HG02623 (cell line): ENCODE data around the gene PLEKHO2.

ENCODE experiments used
- ATAC-seq: cut with Tn5 transposase; IDR thresholded peaks from one replicate; pipeline ENCODE4 v1.9.1; 2021; ENCODE audit warnings: moderate library complexity; ENCODE audit not compliant: unreplicated experiment

Gene PLEKHO2

GRCh38 chr15:64855205-64855975 is 13.7 kb downstream of the PLEKHO2 start:
- ATAC-seq = no peak

DNA sequence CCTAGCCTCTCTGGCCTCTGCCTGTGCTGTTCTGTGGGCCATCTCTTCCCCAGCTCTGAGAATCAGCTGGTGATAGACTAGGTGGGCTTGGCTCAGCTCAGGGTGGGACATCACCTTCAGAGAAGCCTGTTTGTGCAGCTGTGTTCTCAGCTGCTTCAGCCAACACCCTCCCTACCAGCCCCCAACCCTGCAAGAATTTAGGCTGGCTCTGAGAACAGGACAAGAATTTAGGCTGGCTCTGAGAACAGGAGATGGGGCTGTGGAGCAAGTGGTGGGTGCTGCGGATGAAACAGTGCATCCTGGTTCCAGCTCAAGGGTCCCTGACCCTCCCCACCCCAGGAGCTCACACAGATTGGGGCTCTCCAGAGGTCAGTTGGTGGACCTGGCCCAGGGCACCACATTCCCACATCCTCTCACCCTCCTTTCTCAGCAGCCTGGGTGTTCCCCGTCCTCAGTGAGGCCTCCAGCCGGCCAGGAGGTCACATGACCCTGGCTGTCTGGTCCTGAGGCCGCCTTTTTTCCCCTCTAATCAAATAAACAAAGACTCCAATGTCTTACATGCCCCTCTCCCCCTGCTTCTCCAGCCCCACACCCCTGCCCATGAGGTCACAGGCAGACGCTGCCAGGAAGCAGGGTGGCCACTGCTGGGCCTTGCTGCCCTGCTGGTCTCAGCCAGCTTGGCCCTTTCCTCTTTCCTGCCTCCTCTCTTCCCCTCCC is 14.9 kb downstream of the PLEKHO2 start:
- ATAC-seq = no peak

DNA sequence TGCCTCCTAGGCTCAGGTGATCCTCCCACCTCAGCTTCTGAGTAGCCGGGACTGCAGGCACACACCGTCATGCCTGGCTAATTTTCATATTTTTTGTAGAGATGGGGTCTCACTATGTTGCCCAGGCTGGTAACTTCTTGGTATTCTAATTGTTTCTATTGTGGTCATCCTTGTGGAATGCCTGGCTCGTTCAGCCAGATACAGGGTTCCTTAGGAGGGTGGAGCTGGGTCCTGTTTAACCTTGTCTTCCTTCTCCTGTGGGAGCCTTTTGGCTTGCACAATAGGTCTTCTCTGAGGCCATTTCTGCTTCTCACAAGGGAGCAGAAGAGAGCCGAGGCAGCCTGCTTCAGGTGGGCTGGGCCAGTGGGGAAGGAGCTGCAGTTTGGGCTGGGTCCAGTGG is 15.7 kb downstream of the PLEKHO2 start:
- ATAC-seq = no peak

DNA sequence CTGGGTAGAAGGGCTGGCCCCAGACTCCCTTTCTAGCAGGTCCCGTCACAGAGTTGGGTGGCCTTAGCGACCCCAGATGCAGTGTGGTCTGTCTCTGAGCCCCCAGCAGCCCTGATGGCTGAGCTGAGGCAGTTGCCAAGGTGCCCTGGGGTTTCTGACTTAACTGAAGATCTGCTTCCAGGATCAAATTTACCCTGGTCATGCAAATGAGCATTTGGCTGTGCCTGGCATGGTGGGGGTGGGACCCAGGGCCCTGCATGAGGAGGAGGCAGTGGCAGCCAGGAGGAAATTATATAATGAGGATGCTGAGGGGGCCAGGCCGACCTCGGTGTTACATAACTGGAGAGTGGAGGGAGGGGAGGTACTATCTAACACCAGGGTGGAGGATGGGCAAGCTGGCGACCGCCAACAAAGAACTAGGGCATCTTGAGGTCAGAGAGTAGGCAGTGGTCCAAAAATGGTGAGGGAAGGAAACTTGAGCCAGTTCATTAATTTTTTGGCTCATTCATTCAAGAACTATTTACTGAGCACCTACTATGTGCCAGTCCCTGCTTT is 16.4 kb downstream of the PLEKHO2 start:
- ATAC-seq = no peak

- no peak for ATAC-seq
Measured at GRCh38 chr15:64859226-64859625, 17.5 kb downstream of the PLEKHO2 start.

GRCh38 chr15:64861331-64861730 is 19.6 kb downstream of the PLEKHO2 start:
- no peak for ATAC-seq

DNA sequence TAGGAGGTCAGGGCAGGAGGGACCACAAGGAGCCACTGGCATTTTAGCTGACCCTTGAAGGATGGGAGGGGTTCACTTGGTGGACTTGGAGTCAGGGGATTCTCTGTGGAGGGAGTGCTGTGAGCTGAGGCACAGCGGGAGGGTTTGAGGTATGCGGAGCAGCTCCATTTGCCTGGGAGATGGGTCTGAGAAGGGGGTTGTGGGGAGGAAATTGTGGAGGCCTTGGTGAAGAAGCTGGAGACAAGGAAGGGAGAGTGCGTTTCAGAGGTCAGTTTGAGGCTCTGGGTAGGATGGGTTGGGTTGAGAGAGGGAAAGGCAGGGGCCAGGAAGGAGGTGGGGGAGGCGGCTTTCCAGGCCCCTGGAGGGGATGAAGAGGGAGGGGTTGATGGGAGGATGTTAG is 20.2 kb downstream of the PLEKHO2 start:
- ATAC-seq = no peak

- ATAC-seq = no peak
Measured at GRCh38 chr15:64862408-64862807, 20.7 kb downstream of the PLEKHO2 start.

DNA sequence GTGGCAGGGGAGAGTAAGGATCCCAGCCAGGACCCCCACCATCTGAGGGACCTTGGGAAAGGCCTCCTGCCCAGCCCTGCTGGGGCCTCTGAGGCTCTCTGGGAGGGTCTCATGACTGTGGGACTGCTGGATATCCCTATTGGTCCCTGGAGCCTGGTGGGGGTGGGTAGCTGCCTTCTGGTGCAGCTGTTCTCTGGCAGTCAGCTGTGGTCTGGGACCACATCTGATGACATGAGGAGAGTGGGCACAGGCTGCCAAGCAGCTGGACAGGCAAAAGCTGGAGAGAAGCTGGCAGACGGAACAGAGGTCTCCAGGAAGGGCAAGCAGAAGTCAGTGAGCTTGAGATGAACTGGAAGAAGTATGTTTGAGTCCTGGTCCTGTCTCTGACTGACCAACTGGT is 22.4 kb downstream of the PLEKHO2 start:
- no peak for ATAC-seq

GRCh38 chr15:64865126-64865997 is 23.6 kb downstream of the PLEKHO2 start:
- ATAC-seq = no peak

GRCh38 chr15:64865998-64866520 is 24.3 kb downstream of the PLEKHO2 start:
- ATAC-seq = no peak

DNA sequence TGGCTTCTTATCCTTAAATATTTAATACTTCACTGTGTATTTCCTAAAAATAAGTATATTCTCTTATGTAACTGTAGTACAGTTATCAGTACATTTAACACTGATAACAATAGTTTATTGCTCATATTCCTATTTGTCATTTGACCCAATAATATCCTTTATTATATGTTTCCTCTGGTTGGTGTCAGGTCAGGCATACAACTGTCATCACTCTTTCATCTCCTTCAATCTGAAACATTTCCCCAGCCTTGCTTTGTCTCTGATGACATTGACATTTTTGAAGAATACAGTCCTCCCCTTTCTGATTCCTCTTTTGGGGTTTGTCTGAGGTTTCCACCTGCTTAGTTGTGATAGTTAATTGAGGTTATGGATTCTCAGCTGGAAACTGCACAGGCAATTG is 27.8 kb downstream of the PLEKHO2 start:
- ATAC-seq = no peak

DNA sequence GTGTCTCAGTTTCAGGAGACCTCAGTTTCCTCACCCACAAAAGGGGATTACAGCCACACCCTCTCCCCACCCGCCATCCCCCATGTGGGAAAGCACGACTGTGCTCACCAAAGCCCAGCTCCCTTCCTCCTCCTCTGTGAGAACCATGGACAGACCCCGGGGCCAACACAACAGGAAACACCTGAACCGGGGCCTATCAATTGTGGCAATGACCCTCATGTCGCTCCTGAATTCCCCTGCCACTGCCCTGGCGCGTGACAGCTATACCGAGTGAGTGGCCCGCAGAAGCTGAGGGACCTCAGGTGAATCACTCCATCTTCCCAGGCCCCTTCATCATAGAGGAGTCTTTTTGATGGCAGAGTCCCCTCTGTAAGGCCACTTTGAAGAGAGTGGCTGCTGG is 28.6 kb downstream of the PLEKHO2 start:
- ATAC-seq = no peak

DNA sequence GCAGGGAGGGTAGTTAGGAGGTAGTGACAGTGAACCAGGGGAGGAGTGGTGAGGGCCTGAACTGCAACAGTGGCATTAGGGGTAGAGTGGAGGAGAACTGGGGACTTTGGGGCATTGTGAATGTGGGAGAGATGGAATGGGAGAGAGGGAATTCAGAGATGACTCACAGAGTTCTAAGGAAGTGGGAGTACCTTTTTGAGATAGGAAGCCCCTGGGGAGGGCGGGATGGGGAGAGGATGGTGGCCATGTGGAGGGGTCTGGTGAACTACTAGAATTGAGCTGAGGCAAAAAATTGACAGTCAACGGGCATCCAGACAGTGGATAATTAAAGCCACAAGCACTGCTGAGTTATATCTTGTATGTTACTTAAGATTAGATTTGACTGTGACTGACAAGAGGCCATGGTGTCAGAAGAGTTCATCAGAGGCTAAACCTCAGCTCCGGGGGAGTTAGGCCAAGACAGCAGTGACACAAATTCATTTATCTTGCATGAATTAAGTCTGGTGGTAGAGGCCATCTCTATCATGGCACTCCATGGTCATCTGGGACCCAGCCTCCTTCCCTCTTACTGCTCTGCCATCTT is 34.0 kb downstream of the PLEKHO2 start:
- ATAC-seq = no peak

DNA sequence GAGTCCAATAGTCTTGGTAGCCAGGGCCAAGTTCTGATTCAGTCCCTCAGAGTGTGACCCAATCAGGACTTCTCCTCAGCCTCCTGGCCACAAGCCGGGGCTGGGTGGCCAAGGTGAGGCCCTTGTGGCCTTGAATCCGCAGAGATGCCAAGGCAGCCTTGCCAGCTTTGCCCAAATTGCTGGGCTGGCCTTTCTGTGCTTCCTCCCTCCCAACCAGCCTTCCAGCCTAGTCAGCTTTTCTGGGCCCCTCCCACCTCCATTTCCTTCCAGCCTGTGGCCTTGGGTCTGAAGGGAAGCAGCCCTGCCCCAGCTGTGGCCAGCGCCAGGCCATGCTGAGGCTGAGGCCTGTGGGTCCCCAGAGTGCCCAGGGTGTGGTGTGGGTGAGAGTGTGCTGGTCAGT is 35.7 kb downstream of the PLEKHO2 start:
- no peak for ATAC-seq

- no peak for ATAC-seq
Measured at GRCh38 chr15:64878705-64879104, 37.0 kb downstream of the PLEKHO2 start.

GRCh38 chr15:64883100-64883581 is 41.4 kb downstream of the PLEKHO2 start:
- no peak for ATAC-seq

GRCh38 chr15:64883997-64884511 is 42.3 kb downstream of the PLEKHO2 start:
- peak; percentile 57 for ATAC-seq

- no peak for ATAC-seq
Measured at GRCh38 chr15:64884679-64885078, 43.0 kb downstream of the PLEKHO2 start.

GRCh38 chr15:64888336-64888735 is 46.6 kb downstream of the PLEKHO2 start:
- no peak for ATAC-seq
